B cell (primary cell): ENCODE measurements around the gene TSPAN9. TPM values are rescaled to one million over a fixed set of nuclear protein-coding genes. Genes with fewer than 3 reads are reported as not detected.

ENCODE experiments used
- ATAC-seq: fragments of 200-7000 bp; cut with Tn5 transposase; one replicate; pipeline ENCODE4 v1.10.0; 2021; ENCODE audit warnings: low read depth, mild to moderate bottlenecking, moderate number of reproducible peaks, moderate library complexity
- CTCF ChIA-PET: fragments of 350-600 bp; sonication (Branson Sonifier 250); formaldehyde crosslinking; loops from one replicate; lab custom pipeline; 2021; ENCODE audit warnings: antibody characterized with exemption, inconsistent platforms; lab: Charles Lee
- POLR2A ChIA-PET: fragments of 350-600 bp; sonication (Branson Sonifier 250); formaldehyde crosslinking; loops from one replicate; lab custom pipeline; 2021; ENCODE audit warnings: antibody characterized with exemption; lab: Charles Lee
- DNase-seq: peaks from one replicate; pipeline ENCODE4 v3.0.0; 2013
- H2AFZ ChIP-seq: 2 replicates; pipeline ENCODE4 v1.6.1; 2012; ENCODE audit warnings: mild to moderate bottlenecking, low read depth, low read length; ENCODE audit not compliant: insufficient read depth, poor library complexity, severe bottlenecking
- H3K27ac ChIP-seq, 2 donors: 1 replicate in 1 of 2; 2 replicates in 1 of 2; pipeline ENCODE4 v1.5.1; 2012 to 2013; ENCODE audit warnings: low read length in 2 of 2, mild to moderate bottlenecking in 2 of 2, moderate library complexity in 1 of 2
- H3K27me3 ChIP-seq, 4 experiments: fragments of 200-600 bp in 1 of 4; sonication (generic) in 1 of 4; replicated peaks in 1 of 4; 1 replicate in 2 of 4; 2 replicates in 2 of 4; pipeline versions ENCODE4 v1.6.1 to v1.7.0; 2013 to 2016; ENCODE audit warnings: low read length in 3 of 4, mild to moderate bottlenecking in 2 of 4, mixed read lengths in 1 of 4, moderate library complexity in 1 of 4; ENCODE audit not compliant: insufficient read depth in 4 of 4, control insufficient read depth in 3 of 4; ENCODE audit errors: control extremely low read depth in 1 of 4
- H3K36me3 ChIP-seq, 2 experiments: replicated peaks in 1 of 2; 1 replicate in 1 of 2; 2 replicates in 1 of 2; pipeline versions ENCODE4 v1.6.1 to v1.7.1; 2013; ENCODE audit warnings: low read length in 1 of 2; ENCODE audit not compliant: insufficient read depth in 2 of 2, control insufficient read depth in 1 of 2; ENCODE audit errors: control extremely low read depth in 1 of 2, extremely low read depth in 1 of 2
- H3K4me1 ChIP-seq, 2 donors: fragments of 200-600 bp in 1 of 2; sonication (generic) in 1 of 2; 1 replicate in 1 of 2; 2 replicates in 1 of 2; pipeline versions ENCODE4 v1.5.1 to v1.6.1; 2013 to 2017; ENCODE audit warnings: low read length in 2 of 2; ENCODE audit not compliant: control insufficient read depth in 2 of 2, insufficient read depth in 2 of 2
- H3K4me2 ChIP-seq: replicated peaks from 2 replicates; pipeline ENCODE3; 2012; ENCODE audit warnings: mild to moderate bottlenecking, low read depth, low read length; ENCODE audit not compliant: poor library complexity, severe bottlenecking
- H3K4me3 ChIP-seq, 5 experiments: fragments of 200-600 bp in 1 of 5; sonication (generic) in 1 of 5; 1 replicate in 3 of 5; 2 replicates in 2 of 5; pipeline versions ENCODE4 v1.5.1 to v1.7.0; 2011 to 2016; ENCODE audit warnings: low read length in 4 of 5, mild to moderate bottlenecking in 4 of 5, low read depth in 2 of 5, control low read depth in 1 of 5, moderate library complexity in 1 of 5; ENCODE audit not compliant: insufficient read depth in 1 of 5; ENCODE audit errors: control extremely low read depth in 1 of 5, extremely low read depth in 1 of 5
- H3K79me2 ChIP-seq: fragments of 200-600 bp; sonication (generic); one replicate; pipeline ENCODE4 v1.6.0; 2016; ENCODE audit warnings: low read length; ENCODE audit not compliant: control insufficient read depth, insufficient read depth
- H3K9ac ChIP-seq: fragments of 200-600 bp; sonication (generic); 2 replicates; pipeline ENCODE4 v1.6.1; 2017; ENCODE audit warnings: mild to moderate bottlenecking, low read length, moderate library complexity
- H3K9me3 ChIP-seq, 3 donors: one replicate each; pipeline versions ENCODE4 v1.6.1 to v1.7.1; 2013; ENCODE audit warnings: low read length in 2 of 3; ENCODE audit not compliant: control insufficient read depth in 2 of 3, insufficient read depth in 1 of 3; ENCODE audit errors: control extremely low read depth in 1 of 3
- H4K20me1 ChIP-seq: 2 replicates; pipeline ENCODE4 v1.6.0; 2012; ENCODE audit warnings: mild to moderate bottlenecking, low read length; ENCODE audit not compliant: insufficient read depth, control insufficient read depth, poor library complexity, severe bottlenecking
- H3K27ac Mint-ChIP-seq: one replicate; pipeline ENCODE4 v1.8.0; 2021; ENCODE audit warnings: mixed read lengths
- H3K27me3 Mint-ChIP-seq: one replicate; pipeline ENCODE4 v1.8.0; 2021; ENCODE audit warnings: mixed read lengths
- H3K4me1 Mint-ChIP-seq: one replicate; pipeline ENCODE4 v1.8.0; 2021; ENCODE audit warnings: mixed read lengths
- H3K4me3 Mint-ChIP-seq: one replicate; pipeline ENCODE4 v1.8.0; 2021; ENCODE audit warnings: mixed read lengths
- H3K9me3 Mint-ChIP-seq: one replicate; pipeline ENCODE4 v1.8.0; 2022; ENCODE audit warnings: mixed read lengths; ENCODE audit not compliant: insufficient read depth
- EZH2 ChIP-seq: IDR thresholded peaks from 2 replicates; pipeline ENCODE4 v1.6.1; 2012; ENCODE audit warnings: borderline replicate concordance, low read depth, mild to moderate bottlenecking, moderate library complexity, low read length; ENCODE audit not compliant: insufficient read depth, poor library complexity, severe bottlenecking
- WGBS: methylation state at CpG from one replicate; pipeline ENCODE4 v1.1.5; 2013; ENCODE audit warnings: missing lambda C conversion rate; ENCODE audit not compliant: insufficient coverage; 5-methylcytosine and 5-hydroxymethylcytosine counted together
- intact Hi-C: fragments of 100-400 bp; cut with micrococcal nuclease; formaldehyde crosslinking; loops from one replicate; pipeline ENCODE4 v1.10.0; 2022
- polyA plus RNA-seq: library from polyadenylated mRNA; depleted of rRNA; stranded (reverse); fragments of >200 nt; gene quantifications from 2 replicates; pipeline ENCODE4 v1.2.3, GENCODE V29; 2012
- total RNA-seq, 2 donors: library from RNA; stranded (reverse); fragments of 120-200 nt in 1 of 2; gene quantifications; 1 replicate in 1 of 2; 2 replicates in 1 of 2; pipeline versions ENCODE4 v1.2.3 to v1.2.4, GENCODE V29; 2013 to 2022
- TF ChIP-seq, protein P1 (sequence below): fragments of 200-600 bp; IDR thresholded peaks from one replicate; pipeline ENCODE4 v1.8.0; 2022; ENCODE audit warnings: antibody characterized with exemption, mild to moderate bottlenecking

Gene TSPAN9
- total and polyA plus RNA-seq, 2 donors (not counting 1 experiment from before 2014, with no cell fraction given) = 0.15 to 0.37 TPM

DNA sequence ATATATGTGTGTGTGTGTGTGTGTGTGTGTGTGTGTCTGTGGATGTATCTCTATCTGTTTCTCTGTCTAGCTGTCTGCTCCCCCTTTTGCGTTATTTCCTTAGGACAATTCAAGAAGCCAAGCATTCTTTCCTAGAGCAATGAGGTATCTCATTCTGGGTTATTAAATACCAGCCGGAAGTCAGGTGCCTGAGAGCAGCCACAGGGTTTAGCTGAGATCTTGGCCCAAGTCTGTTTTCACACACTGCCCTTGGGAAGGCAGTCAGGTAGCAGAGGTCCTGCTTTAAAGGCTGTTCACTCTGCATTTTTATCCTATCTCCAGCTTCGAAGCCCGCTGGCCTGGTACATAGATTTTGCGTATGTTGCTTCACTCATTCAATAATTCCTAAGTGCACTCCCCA, 76.8 kb downstream of the TSPAN9 start:
- ATAC-seq (no peak), DNase-seq (no peak)
- Mint-ChIP-seq H3K4me1 (no peaks in the 10 kb centered on the region), H3K27ac (no peak overlapping the region), H3K4me3 (no peak overlapping the region), H3K27me3 (peaks cover 30% of the 10 kb centered on the region), H3K9me3 (no peaks in the 10 kb centered on the region)
- peaks cover 0 to 5% (median 0%) of the 10 kb centered on the region in 3 donors for H3K9me3 ChIP-seq
- H3K9ac ChIP-seq = no peak overlapping the region
- H3K36me3 ChIP-seq = no peaks in the 10 kb centered on the region
- no peaks in the 10 kb centered on the region for H3K4me1 ChIP-seq
- peaks cover 0 to 5% (median 0%) of the 10 kb centered on the region in 4 experiments for H3K27me3 ChIP-seq
- no peak overlapping the region for H2AFZ ChIP-seq
- no peaks in the 10 kb centered on the region for H3K79me2 ChIP-seq
- WGBS = 100% methylated on average over 4 of the region's 5 CpGs
- intact Hi-C loops = no loop called here
- H3K4me2 ChIP-seq = no peak overlapping the region
- ChIA-PET CTCF (interaction anchor here (1.6 kb wide), 1 partner anchor 16 kb away, joined by 5 read pairs; no protein-coding TSS in a partner anchor), POLR2A (no interaction called here)
- no peak for TF ChIP-seq EZH2
- TF ChIP-seq, protein P1, sequence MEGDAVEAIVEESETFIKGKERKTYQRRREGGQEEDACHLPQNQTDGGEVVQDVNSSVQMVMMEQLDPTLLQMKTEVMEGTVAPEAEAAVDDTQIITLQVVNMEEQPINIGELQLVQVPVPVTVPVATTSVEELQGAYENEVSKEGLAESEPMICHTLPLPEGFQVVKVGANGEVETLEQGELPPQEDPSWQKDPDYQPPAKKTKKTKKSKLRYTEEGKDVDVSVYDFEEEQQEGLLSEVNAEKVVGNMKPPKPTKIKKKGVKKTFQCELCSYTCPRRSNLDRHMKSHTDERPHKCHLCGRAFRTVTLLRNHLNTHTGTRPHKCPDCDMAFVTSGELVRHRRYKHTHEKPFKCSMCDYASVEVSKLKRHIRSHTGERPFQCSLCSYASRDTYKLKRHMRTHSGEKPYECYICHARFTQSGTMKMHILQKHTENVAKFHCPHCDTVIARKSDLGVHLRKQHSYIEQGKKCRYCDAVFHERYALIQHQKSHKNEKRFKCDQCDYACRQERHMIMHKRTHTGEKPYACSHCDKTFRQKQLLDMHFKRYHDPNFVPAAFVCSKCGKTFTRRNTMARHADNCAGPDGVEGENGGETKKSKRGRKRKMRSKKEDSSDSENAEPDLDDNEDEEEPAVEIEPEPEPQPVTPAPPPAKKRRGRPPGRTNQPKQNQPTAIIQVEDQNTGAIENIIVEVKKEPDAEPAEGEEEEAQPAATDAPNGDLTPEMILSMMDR = no peak
- H3K27ac ChIP-seq = no peak overlapping the region
- no peaks in the 10 kb centered on the region for H4K20me1 ChIP-seq
- H3K4me3 ChIP-seq = no peak overlapping the region

DNA sequence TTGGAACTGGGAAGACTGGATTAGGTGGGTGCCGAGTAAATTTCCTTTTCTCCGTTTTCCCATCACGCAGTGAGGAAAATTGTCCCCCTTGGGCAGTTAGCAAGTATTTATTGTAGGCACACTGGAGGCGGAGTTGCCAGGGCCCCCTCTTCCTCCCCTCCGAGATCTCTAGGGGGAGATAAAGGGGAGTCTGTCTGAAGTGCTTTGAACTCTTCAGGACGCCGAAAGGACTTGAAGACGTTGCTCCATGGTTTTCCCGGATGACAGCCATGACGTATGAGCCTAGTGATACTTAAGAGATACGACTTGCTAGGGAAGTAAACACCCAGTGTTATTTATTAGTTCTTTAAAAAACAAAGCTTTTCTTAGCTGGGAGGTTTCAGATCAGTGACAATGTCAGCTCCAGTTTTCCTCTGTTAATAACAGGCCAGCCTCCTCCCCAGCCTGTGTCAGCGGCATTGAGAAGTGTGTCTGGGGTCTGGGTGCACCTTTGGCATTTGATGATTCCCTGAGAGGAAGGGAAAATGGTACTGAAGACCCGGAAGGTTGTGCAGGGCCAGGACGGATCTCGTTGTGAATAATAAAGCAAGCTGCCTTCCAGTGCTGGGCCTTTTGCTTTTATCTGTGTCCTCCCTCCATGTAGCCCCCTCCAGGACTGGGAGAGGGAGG, 78.7 kb downstream of the TSPAN9 start:
- no peaks in the 10 kb centered on the region for H4K20me1 ChIP-seq
- H2AFZ ChIP-seq = no peak overlapping the region
- intact Hi-C loops = no loop called here
- DNase-seq (no peak), ATAC-seq (no peak)
- POLR2A ChIA-PET = no interaction called here
- H3K4me3 ChIP-seq = no peak overlapping the region
- CTCF ChIA-PET = no interaction called here
- no peak overlapping the region for H3K4me2 ChIP-seq
- H3K27ac ChIP-seq = no peak overlapping the region
- H3K79me2 ChIP-seq = no peaks in the 10 kb centered on the region
- Mint-ChIP-seq H3K27ac (no peak overlapping the region), H3K27me3 (peaks cover 16% of the 10 kb centered on the region), H3K4me3 (no peak overlapping the region), H3K9me3 (no peaks in the 10 kb centered on the region), H3K4me1 (no peaks in the 10 kb centered on the region)
- peaks cover 0 to 3% (median 0%) of the 10 kb centered on the region in 4 experiments for H3K27me3 ChIP-seq
- TF ChIP-seq, protein P1 = no peak
- no peak for TF ChIP-seq EZH2
- WGBS = 89% methylated on average over 6 of the region's 15 CpGs
- H3K9ac ChIP-seq = no peak overlapping the region
- no peaks in the 10 kb centered on the region for H3K36me3 ChIP-seq
- H3K9me3 ChIP-seq = peaks cover 0 to 5% (median 0%) of the 10 kb centered on the region in 3 donors
- H3K4me1 ChIP-seq = no peaks in the 10 kb centered on the region
